NCI-H82 treated with DMSO at 0.1 percent for 48 hours (cell line): ENCODE data around the gene RPS6KC1.
"Not testable (repeated sequence)": the region's sequence is repeated elsewhere in the genome, so short reads cannot be mapped to it uniquely, and the experiment has no call there.

Experiments
- DNase-seq: peaks from one replicate; lab custom pipeline; 2025; ENCODE audit not compliant: unreplicated experiment; lab: John Stamatoyannopoulos, UW

Gene RPS6KC1

GRCh38 chr1:213138391-213138790 lies 87.3 kb downstream of the RPS6KC1 start:
- no peak for DNase-seq

GRCh38 chr1:213138892-213139291 lies 87.9 kb downstream of the RPS6KC1 start:
- DNase-seq, result no peak

GRCh38 chr1:213148905-213149304 lies 97.9 kb downstream of the RPS6KC1 start:
- no peak for DNase-seq

GRCh38 chr1:213150090-213150489 lies 99.0 kb downstream of the RPS6KC1 start:
- DNase-seq, result not testable (repeated sequence)

- DNase-seq, result no peak
These were observed 103.1 kb downstream of the RPS6KC1 start for GRCh38 chr1:213154056-213154685.

- DNase-seq, result no peak
These were observed 108.3 kb downstream of the RPS6KC1 start for GRCh38 chr1:213159376-213159775.

- DNase-seq, result not testable (repeated sequence)
These were observed 109.4 kb downstream of the RPS6KC1 start for GRCh38 chr1:213160442-213160841.

- no peak for DNase-seq
These were observed 111.3 kb downstream of the RPS6KC1 start for GRCh38 chr1:213162338-213162737.

GRCh38 chr1:213162862-213163261 lies 111.8 kb downstream of the RPS6KC1 start:
- no peak for DNase-seq

- no peak for DNase-seq
These were observed 112.3 kb downstream of the RPS6KC1 start for GRCh38 chr1:213163278-213163711.

GRCh38 chr1:213164561-213164960 lies 113.5 kb downstream of the RPS6KC1 start:
- DNase-seq, result no peak

- DNase-seq, result no peak
These were observed 115.8 kb downstream of the RPS6KC1 start for GRCh38 chr1:213166852-213167251.

- no peak for DNase-seq
These were observed 120.7 kb downstream of the RPS6KC1 start for GRCh38 chr1:213171711-213172110.

- no peak for DNase-seq
These were observed 125.3 kb downstream of the RPS6KC1 start for GRCh38 chr1:213176341-213176740.

GRCh38 chr1:213179784-213180183 lies 128.7 kb downstream of the RPS6KC1 start:
- no peak for DNase-seq

GRCh38 chr1:213180833-213181232 lies 129.8 kb downstream of the RPS6KC1 start:
- no peak for DNase-seq

GRCh38 chr1:213183036-213183672 lies 132.1 kb downstream of the RPS6KC1 start:
- DNase-seq, result no peak

- no peak for DNase-seq
These were observed 135.1 kb downstream of the RPS6KC1 start for GRCh38 chr1:213186168-213186567.

- DNase-seq, result no peak
These were observed 141.0 kb downstream of the RPS6KC1 start for GRCh38 chr1:213192026-213192425.

GRCh38 chr1:213194383-213194782 lies 143.3 kb downstream of the RPS6KC1 start:
- DNase-seq, result no peak

- DNase-seq, result no peak
These were observed 143.8 kb downstream of the RPS6KC1 start for GRCh38 chr1:213194855-213195254.

- not testable (repeated sequence) for DNase-seq
These were observed 145.4 kb downstream of the RPS6KC1 start for GRCh38 chr1:213196328-213197054.
